ENCODE measurements around the gene RPL23.

RPL23 gene

GRCh38 chr17:38886643-38887010, 33.1 kb upstream of the RPL23 start:
- no peak for DNase-seq (ENCODE audit: extremely low spot score)
- ChIA-PET POLR2A (no interaction called here), CTCF (interaction anchor here (1.2 to 2.3 kb wide), 2 partner anchors 12 to 267 kb away, joined by 3 to 9 read pairs; no protein-coding TSS in a partner anchor)

GRCh38 chr17:38885728-38886642, 32.5 kb upstream of the RPL23 start:
- no peak for DNase-seq (ENCODE audit: extremely low spot score)
- CTCF ChIA-PET, result interaction anchor here (1.2 to 2.3 kb wide), 2 partner anchors 12 to 267 kb away, joined by 3 to 9 read pairs; no protein-coding TSS in a partner anchor
- TF ChIP-seq CTCF (IDR thresholded peaks at IDR 0.05; ENCODE audit: control extremely low read depth, extremely low read depth, low read depth, missing control alignments), result no peak
- POLR2A ChIA-PET, result interaction anchor here (1.5 kb wide), 1 partner anchor 16 kb away, joined by 5 read pairs; the partner anchor contains the start of gene LASP1

More at GRCh38 chr17:38886643-38887010, 33.1 kb upstream of the RPL23 start:
- TF ChIP-seq CTCF (IDR thresholded peaks at IDR 0.05; ENCODE audit: control extremely low read depth, extremely low read depth, low read depth, missing control alignments), result no peak

GRCh38 chr17:38885044-38885727, 31.7 kb upstream of the RPL23 start:
- CTCF ChIA-PET, result interaction anchor here (2.3 kb wide), 1 partner anchor 13 kb away, joined by 9 read pairs; no protein-coding TSS in a partner anchor
- no peak for DNase-seq (ENCODE audit: extremely low spot score)
- POLR2A ChIA-PET, result interaction anchor here (1.5 kb wide), 1 partner anchor 15 kb away, joined by 5 read pairs; the partner anchor contains the start of gene LASP1

GRCh38 chr17:38883592-38884526, 30.3 kb upstream of the RPL23 start:
- no peak for DNase-seq (ENCODE audit: extremely low spot score)
- ChIA-PET POLR2A (interaction anchor here (0.8 kb wide), 1 partner anchor 14 kb away, joined by 5 read pairs; the partner anchor contains the start of gene LASP1), CTCF (no interaction called here)
- TF ChIP-seq CTCF (IDR thresholded peaks at IDR 0.05; ENCODE audit: control extremely low read depth, extremely low read depth, low read depth, missing control alignments), result no peak

More at GRCh38 chr17:38885044-38885727, 31.7 kb upstream of the RPL23 start:
- no peak for TF ChIP-seq CTCF (IDR thresholded peaks at IDR 0.05; ENCODE audit: control extremely low read depth, extremely low read depth, low read depth, missing control alignments)

GRCh38 chr17:38882870-38883269, 29.3 kb upstream of the RPL23 start:
- ChIA-PET POLR2A (interaction anchor here (0.7 kb wide), 1 partner anchor 9 kb away, joined by 3 read pairs; no protein-coding TSS in a partner anchor), CTCF (interaction anchor here (2.4 kb wide), 1 partner anchor 11 kb away, joined by 11 read pairs; no protein-coding TSS in a partner anchor)
- no peak for TF ChIP-seq CTCF (IDR thresholded peaks at IDR 0.05; ENCODE audit: control extremely low read depth, extremely low read depth, low read depth, missing control alignments)
- no peak for DNase-seq (ENCODE audit: extremely low spot score)
